ENCODE data around the gene MANBA.
"Not testable (repeated sequence)": the region's sequence is repeated elsewhere in the genome, so short reads cannot be mapped to it uniquely, and the experiment has no call there.

MANBA gene

GRCh38 chr4:102722740-102723139, 38.0 kb downstream of the MANBA start:
- no peak for DNase-seq (ENCODE audit: low read depth)

- DNase-seq (ENCODE audit: low read depth) = not testable (repeated sequence)
Observed at GRCh38 chr4:102718833-102719575, 41.8 kb downstream of the MANBA start.

- no peak for DNase-seq (ENCODE audit: low read depth)
Observed at GRCh38 chr4:102717448-102718092, 43.2 kb downstream of the MANBA start.

GRCh38 chr4:102715057-102715456, 45.7 kb downstream of the MANBA start:
- no peak for DNase-seq (ENCODE audit: low read depth)

DNA sequence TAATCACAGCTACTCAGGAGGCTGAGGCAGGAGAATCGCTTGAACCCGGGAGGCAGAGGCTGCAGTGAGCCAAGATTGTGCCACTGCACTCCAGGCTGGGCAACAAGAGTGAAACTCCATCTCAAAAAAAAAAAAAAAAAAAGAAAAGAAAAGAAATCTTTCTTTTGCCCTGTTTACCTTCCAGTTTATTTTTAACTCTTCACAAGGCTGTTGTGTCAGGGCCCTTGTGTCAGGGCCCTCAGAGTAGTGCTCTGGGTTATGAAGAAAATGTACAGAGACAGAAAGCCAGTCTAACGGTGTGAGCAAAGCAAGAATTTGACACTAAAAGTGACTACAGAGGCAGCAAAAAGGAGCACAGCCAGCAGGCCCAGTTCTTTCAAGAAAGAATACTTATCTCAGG, 47.0 kb downstream of the MANBA start:
- DNase-seq (ENCODE audit: low read depth) = not testable (repeated sequence)

GRCh38 chr4:102713096-102713495, 47.7 kb downstream of the MANBA start:
- no peak for DNase-seq (ENCODE audit: low read depth)

GRCh38 chr4:102710986-102711385, 49.8 kb downstream of the MANBA start:
- no peak for DNase-seq (ENCODE audit: low read depth)

GRCh38 chr4:102709060-102709459, 51.7 kb downstream of the MANBA start:
- DNase-seq (ENCODE audit: low read depth) = not testable (repeated sequence)

- DNase-seq (ENCODE audit: low read depth) = no peak
Observed at GRCh38 chr4:102707150-102707549, 53.6 kb downstream of the MANBA start.

GRCh38 chr4:102705391-102705935, 55.3 kb downstream of the MANBA start:
- DNase-seq (ENCODE audit: low read depth) = no peak

DNA sequence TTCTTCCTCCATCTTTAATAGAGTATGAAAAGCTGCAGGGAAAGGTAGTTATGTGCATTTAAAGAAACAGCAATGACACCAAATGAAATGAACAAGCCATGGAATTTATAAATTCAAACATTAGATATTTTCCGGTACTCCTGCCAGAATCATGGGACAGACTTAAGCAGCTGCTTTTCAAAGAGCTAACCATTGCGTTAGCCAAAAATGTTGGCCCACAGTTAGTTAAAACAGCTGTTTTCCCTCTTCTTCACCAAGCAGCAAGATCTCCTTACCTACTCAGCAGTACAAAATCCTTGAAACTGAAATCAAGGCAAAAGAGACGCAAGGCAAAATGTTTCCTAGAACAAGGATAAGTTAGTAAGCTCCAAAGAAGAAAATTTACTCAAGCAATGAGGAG, 64.0 kb downstream of the MANBA start:
- no peak for DNase-seq (ENCODE audit: low read depth)

- DNase-seq (ENCODE audit: low read depth) = no peak
Observed at GRCh38 chr4:102694791-102695190, 66.0 kb downstream of the MANBA start.

GRCh38 chr4:102693861-102694260, 66.9 kb downstream of the MANBA start:
- no peak for DNase-seq (ENCODE audit: low read depth)

DNA sequence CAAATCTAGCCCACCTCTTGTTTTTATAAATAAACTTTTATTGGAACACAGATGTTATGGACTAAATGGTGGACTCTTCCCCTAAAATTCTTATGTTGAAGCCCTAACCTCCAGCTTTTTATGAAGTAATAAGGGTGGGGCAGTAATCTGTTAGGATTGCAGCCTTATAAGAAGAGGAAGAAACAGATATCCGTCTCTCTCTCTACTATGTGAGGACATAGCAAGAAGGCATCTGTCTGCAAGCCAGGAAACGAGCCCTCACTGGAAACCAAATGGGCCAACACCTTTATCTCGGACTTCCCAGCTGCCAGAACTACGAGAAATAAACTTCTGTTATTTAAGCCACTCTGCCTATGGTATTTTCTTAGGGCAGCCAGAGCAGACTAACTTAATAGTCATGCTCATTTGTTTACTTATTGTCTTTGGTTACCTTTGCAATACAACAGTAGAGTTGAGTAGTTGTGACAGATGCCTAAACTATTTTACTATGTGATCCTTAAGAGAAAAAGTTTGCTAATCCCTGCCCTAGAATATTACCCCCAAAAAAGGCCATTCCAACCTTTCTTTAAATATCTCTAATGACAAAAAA, 67.4 kb downstream of the MANBA start:
- DNase-seq (ENCODE audit: low read depth) = no peak

DNA sequence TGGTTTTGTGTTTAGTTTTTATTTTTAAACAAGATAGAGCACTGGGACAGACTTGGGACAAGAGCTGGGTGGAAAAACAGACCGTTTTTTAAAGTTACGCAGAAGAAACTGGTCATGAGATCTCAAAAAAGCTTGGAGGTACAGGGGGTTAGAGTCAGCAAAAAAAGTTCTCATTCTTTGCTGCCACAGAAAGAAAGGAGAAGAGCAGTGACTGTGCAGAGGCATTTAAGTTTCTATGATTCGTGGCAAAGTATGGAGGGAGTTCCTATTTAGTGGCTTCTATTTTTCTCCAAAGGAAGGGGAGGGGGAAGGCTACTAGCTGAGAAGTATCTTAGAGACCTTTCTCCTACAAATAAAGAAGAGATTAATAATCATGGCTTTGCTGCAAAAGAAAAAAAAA, 68.3 kb downstream of the MANBA start:
- DNase-seq (ENCODE audit: low read depth) = no peak

GRCh38 chr4:102687982-102688433, 72.8 kb downstream of the MANBA start:
- no peak for DNase-seq (ENCODE audit: low read depth)

DNA sequence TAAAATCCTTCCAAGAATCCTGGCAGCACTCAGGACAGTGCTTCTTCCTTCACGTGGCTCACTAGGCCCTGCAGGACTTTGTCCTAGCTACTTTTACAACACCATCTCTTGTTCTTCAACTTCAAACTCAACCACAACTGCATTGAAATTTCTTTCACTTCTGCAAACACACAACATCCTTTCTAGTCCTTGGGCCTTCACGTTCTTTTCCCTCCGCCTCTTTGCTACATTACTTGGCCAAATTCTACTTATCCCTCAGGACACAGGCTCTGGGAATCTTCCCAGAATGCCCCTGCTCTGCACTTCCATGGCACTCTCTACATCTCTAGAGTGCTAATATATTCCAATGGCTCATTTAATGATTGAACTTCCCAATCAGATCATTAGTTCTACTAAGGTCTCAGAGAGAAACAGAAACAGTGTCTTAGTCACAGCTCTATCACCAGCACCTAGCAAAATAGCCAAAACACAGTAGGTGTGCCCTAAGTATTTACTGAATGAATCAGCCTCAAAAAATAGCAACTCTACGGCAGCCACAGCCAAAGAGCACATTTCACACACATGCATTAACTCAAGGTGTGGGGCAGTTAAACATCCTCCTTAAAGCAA, 73.3 kb downstream of the MANBA start:
- no peak for DNase-seq (ENCODE audit: low read depth)

GRCh38 chr4:102685768-102686167, 75.0 kb downstream of the MANBA start:
- no peak for DNase-seq (ENCODE audit: low read depth)

DNA sequence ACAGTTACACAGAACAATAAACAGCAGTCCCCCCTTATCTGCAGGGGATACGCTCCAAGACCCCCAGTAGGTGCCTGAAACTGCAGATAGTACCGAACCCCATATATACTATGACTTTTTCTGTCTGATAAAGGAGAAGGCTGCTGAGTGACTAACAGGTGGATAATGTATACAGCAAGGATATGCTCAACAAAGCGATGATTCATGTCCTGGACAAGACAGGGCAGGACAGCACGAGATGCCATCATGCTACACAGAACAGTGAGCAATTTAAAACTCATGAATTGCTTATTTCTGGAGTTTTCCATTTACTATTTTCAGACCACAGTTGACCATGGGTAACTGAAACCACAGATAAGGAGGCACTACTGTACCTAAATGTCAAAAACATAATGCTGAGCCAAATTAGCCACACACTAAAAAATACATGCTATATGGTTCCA, 76.1 kb downstream of the MANBA start:
- no peak for DNase-seq (ENCODE audit: low read depth)

GRCh38 chr4:102683881-102684609, 76.7 kb downstream of the MANBA start:
- DNase-seq (ENCODE audit: low read depth) = no peak

DNA sequence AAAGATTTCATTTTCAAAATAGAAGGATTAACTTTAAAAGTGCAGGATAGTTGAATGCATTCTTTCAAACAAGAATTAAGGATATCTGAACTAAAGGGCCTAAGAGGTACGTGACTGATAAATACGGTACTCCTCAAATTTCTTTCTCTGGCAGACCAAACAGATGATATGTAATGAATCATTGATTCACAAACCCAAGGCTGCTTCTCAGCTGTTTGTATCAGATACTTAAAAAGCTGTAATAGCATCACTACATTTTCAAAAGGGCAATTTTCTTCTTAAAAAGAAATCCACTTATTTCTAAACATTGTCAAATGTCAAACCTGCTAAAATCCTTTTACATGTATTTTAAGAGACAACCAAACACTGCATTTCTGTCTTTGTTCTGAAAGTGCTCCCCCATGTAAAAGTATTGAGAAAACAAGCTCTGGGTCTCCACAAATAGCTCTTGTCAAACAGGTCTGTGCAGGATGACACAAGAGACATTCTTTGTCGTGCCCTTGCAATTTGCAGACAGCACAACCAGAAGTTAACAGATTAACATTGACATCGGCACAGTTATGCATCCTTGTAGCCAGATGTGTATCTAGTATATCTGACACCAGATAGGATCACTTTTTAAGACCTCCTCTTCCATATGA, 82.0 kb downstream of the MANBA start:
- no peak for DNase-seq (ENCODE audit: low read depth)

All from activated gamma-delta T cell treated with anti-CD3 and anti-CD28 coated beads, Interleukin-2, amount 50 U/mL, for 16 hours (primary cell).